ENCODE data around the gene CARHSP1.
"Not testable (repeated sequence)": the region's sequence is repeated elsewhere in the genome, so short reads cannot be mapped to it uniquely, and the experiment has no call there.

CARHSP1 gene

GRCh38 chr16:8892101-8892575, 23.3 kb upstream of the CARHSP1 start:
- no peak for DNase-seq

- no peak for DNase-seq
These were observed 21.7 kb upstream of the CARHSP1 start for GRCh38 chr16:8890549-8890921.

- no peak for DNase-seq
These were observed 21.2 kb upstream of the CARHSP1 start for GRCh38 chr16:8889893-8890548.

GRCh38 chr16:8888951-8889892, 20.4 kb upstream of the CARHSP1 start:
- no peak for DNase-seq

GRCh38 chr16:8887952-8888560, 19.2 kb upstream of the CARHSP1 start:
- no peak for DNase-seq

- DNase-seq: no peak
These were observed 18.6 kb upstream of the CARHSP1 start for GRCh38 chr16:8887431-8887765.

GRCh38 chr16:8886593-8887430, 18.0 kb upstream of the CARHSP1 start:
- DNase-seq: no peak

- no peak for DNase-seq
These were observed 17.1 kb upstream of the CARHSP1 start for GRCh38 chr16:8885674-8886592.

- DNase-seq: no peak
These were observed 14.0 kb upstream of the CARHSP1 start for GRCh38 chr16:8882725-8883377.

- DNase-seq: no peak
These were observed 13.3 kb upstream of the CARHSP1 start, which contains the start of gene LITAFD for GRCh38 chr16:8882041-8882617. Gene LITAFD, plus strand, starts transcription at chr16:8882351. Its CDS starts 2,005 bp downstream, at chr16:8884356.

GRCh38 chr16:8880839-8881510, 12.2 kb upstream of the CARHSP1 start:
- DNase-seq: no peak

- no peak for DNase-seq
These were observed 9.7 kb upstream of the CARHSP1 start for GRCh38 chr16:8878523-8878911.

- no peak for DNase-seq
These were observed 9.2 kb upstream of the CARHSP1 start for GRCh38 chr16:8877894-8878522.

GRCh38 chr16:8875317-8875716, 6.5 kb upstream of the CARHSP1 start:
- DNase-seq: not testable (repeated sequence)

GRCh38 chr16:8874388-8874787, 5.6 kb upstream of the CARHSP1 start:
- DNase-seq: no peak

GRCh38 chr16:8873866-8874195, 5.0 kb upstream of the CARHSP1 start:
- DNase-seq: not testable (repeated sequence)

GRCh38 chr16:8872967-8873865, 4.4 kb upstream of the CARHSP1 start:
- DNase-seq: no peak

GRCh38 chr16:8872071-8872470, 3.3 kb upstream of the CARHSP1 start:
- DNase-seq: no peak

GRCh38 chr16:8869988-8870241, 1.1 kb upstream of the CARHSP1 start:
- DNase-seq: not testable (repeated sequence)

Measured in inflammatory macrophage treated with lipopolysaccharide for 4 hours (primary cell).